ENCODE measurements around the gene MAN2A1.

MAN2A1 gene

DNA sequence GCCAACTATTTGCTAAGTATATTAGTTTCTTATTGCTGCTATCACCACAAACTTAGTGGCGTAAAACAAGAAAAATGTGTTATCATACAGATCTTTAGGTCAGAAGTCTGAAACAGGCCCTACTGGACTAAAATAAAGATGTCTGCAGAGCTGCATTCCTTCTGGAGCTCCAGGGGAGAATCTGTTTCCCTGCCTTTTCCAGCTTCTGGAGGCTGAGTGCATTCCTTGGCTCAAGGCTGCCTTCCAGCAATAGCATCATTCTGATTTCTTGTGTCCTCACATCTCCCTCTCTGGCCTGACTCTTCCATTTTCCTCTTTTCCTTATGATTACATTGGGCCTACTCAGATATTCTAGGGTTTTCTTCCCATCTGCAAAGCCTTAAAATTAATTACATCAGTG is 15.9 kb downstream of the MAN2A1 start:
- in situ Hi-C loops (cut with MboI; ENCODE audit: low pct_unique_long_range_greater_than_20kb, low sequenced_read_pairs, unreplicated experiment): no loop called here
- DNase-seq (ENCODE audit: low spot score): no peak
- TF ChIP-seq, protein P1, sequence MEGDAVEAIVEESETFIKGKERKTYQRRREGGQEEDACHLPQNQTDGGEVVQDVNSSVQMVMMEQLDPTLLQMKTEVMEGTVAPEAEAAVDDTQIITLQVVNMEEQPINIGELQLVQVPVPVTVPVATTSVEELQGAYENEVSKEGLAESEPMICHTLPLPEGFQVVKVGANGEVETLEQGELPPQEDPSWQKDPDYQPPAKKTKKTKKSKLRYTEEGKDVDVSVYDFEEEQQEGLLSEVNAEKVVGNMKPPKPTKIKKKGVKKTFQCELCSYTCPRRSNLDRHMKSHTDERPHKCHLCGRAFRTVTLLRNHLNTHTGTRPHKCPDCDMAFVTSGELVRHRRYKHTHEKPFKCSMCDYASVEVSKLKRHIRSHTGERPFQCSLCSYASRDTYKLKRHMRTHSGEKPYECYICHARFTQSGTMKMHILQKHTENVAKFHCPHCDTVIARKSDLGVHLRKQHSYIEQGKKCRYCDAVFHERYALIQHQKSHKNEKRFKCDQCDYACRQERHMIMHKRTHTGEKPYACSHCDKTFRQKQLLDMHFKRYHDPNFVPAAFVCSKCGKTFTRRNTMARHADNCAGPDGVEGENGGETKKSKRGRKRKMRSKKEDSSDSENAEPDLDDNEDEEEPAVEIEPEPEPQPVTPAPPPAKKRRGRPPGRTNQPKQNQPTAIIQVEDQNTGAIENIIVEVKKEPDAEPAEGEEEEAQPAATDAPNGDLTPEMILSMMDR (IDR thresholded peaks at IDR 0.05; ENCODE audit: extremely low read depth, insufficient read depth, missing control alignments): no peak

- in situ Hi-C loops (cut with MboI; ENCODE audit: low pct_unique_long_range_greater_than_20kb, low sequenced_read_pairs, unreplicated experiment): no loop called here
- TF ChIP-seq, protein P1 (IDR thresholded peaks at IDR 0.05; ENCODE audit: extremely low read depth, insufficient read depth, missing control alignments): no peak
- DNase-seq (ENCODE audit: low spot score): no peak
These were observed 16.4 kb downstream of the MAN2A1 start for GRCh38 chr5:109706095-109706494.

DNA sequence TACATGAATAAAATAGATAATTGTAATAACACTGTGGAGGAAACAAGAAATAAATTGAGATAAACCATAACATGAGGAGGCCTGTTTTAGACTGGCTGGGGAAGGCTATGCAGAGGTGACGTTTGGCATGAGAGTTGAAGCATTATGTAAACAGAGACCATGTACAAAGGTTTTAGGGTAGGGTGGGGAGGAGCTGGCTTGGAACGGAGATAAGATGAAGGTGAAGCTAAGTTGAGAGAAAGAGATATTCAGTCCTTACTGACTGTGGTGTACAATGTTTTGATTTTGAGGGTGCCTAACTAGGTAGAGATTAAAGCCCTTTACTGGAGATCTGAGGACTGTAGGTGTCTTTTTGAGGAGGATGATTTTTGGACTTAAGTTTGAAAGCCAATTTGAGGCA is 17.8 kb downstream of the MAN2A1 start:
- TF ChIP-seq, protein P1 (IDR thresholded peaks at IDR 0.05; ENCODE audit: extremely low read depth, insufficient read depth, missing control alignments): no peak
- in situ Hi-C loops (cut with MboI; ENCODE audit: low pct_unique_long_range_greater_than_20kb, low sequenced_read_pairs, unreplicated experiment): no loop called here
- DNase-seq (ENCODE audit: low spot score): no peak

GRCh38 chr5:109708813-109709212 is 19.1 kb downstream of the MAN2A1 start:
- DNase-seq (ENCODE audit: low spot score): no peak
- TF ChIP-seq, protein P1 (IDR thresholded peaks at IDR 0.05; ENCODE audit: extremely low read depth, insufficient read depth, missing control alignments): no peak
- in situ Hi-C loops (cut with MboI; ENCODE audit: low pct_unique_long_range_greater_than_20kb, low sequenced_read_pairs, unreplicated experiment): no loop called here

- DNase-seq (ENCODE audit: low spot score): no peak
- in situ Hi-C loops (cut with MboI; ENCODE audit: low pct_unique_long_range_greater_than_20kb, low sequenced_read_pairs, unreplicated experiment): no loop called here
- TF ChIP-seq, protein P1 (IDR thresholded peaks at IDR 0.05; ENCODE audit: extremely low read depth, insufficient read depth, missing control alignments): no peak
These were observed 19.5 kb downstream of the MAN2A1 start for GRCh38 chr5:109709225-109709624.

- in situ Hi-C loops (cut with MboI; ENCODE audit: low pct_unique_long_range_greater_than_20kb, low sequenced_read_pairs, unreplicated experiment): no loop called here
- no peak for DNase-seq (ENCODE audit: low spot score)
- TF ChIP-seq, protein P1 (IDR thresholded peaks at IDR 0.05; ENCODE audit: extremely low read depth, insufficient read depth, missing control alignments): no peak
These were observed 21.9 kb downstream of the MAN2A1 start for GRCh38 chr5:109711673-109712072.

DNA sequence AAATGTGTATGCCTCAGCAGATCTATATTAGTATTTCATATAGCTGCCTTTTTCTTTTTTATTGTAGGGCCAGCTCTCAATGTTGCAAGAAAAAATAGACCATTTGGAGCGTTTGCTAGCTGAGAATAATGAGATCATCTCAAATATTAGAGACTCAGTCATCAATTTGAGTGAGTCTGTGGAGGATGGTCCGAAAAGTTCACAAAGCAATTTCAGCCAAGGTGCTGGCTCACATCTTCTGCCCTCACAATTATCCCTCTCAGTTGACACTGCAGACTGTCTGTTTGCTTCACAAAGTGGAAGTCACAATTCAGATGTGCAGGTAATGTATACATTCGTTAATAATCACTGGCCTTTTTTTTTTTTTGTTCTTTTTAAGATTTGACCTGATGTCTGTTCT is 23.7 kb downstream of the MAN2A1 start:
- in situ Hi-C loops (cut with MboI; ENCODE audit: low pct_unique_long_range_greater_than_20kb, low sequenced_read_pairs, unreplicated experiment): no loop called here
- DNase-seq (ENCODE audit: low spot score): no peak
- TF ChIP-seq, protein P1 (IDR thresholded peaks at IDR 0.05; ENCODE audit: extremely low read depth, insufficient read depth, missing control alignments): no peak
